ENCODE data around the gene FTCD.

DNA sequence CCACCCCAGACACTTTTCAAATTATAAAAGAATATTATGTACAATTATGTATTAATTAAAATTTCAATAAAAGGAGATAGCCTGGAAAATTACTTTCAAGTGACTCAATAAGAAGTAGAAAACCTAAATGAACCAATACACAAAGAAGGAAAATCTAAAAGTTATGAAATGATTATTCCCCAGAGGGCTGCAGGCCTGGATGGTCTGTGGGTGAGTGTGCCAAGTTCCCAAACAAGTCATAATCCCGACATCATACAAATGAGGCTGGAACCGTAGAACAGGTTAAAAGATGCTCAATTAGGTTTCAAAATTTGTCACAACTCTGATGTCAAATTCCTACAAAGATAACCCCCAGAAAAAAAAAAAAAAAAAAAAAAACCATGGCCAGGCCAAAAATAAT, 16.2 kb upstream of the FTCD start:
- TF ChIP-seq, protein P1, sequence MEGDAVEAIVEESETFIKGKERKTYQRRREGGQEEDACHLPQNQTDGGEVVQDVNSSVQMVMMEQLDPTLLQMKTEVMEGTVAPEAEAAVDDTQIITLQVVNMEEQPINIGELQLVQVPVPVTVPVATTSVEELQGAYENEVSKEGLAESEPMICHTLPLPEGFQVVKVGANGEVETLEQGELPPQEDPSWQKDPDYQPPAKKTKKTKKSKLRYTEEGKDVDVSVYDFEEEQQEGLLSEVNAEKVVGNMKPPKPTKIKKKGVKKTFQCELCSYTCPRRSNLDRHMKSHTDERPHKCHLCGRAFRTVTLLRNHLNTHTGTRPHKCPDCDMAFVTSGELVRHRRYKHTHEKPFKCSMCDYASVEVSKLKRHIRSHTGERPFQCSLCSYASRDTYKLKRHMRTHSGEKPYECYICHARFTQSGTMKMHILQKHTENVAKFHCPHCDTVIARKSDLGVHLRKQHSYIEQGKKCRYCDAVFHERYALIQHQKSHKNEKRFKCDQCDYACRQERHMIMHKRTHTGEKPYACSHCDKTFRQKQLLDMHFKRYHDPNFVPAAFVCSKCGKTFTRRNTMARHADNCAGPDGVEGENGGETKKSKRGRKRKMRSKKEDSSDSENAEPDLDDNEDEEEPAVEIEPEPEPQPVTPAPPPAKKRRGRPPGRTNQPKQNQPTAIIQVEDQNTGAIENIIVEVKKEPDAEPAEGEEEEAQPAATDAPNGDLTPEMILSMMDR (IDR thresholded peaks at IDR 0.05) = no peak
- TF ChIP-seq POLR2A (IDR thresholded peaks at IDR 0.05) = no peak
- no peak for TF ChIP-seq POLR2AphosphoS5 (IDR thresholded peaks at IDR 0.05)

Data from suprapubic skin (tissue), 4 donors.